ENCODE data around the gene CHAF1A.
A peak's percentile ranks its signal among the peaks of the same experiment; 100 is the strongest.

The CHAF1A gene

GRCh38 chr19:4379383-4380253 is 22.8 kb upstream of the CHAF1A start:
- no peak overlapping the region for H2AFZ ChIP-seq (ENCODE audit: low read depth, low read length, severe bottlenecking)
- H3K9ac ChIP-seq (ENCODE audit: low read length): 0 out of 2 replicates have a peak overlapping the region, but pooled peaks have one; percentile 13
- H3K4me3 ChIP-seq (ENCODE audit: insufficient read depth, low read length, poor library complexity, severe bottlenecking): no peak overlapping the region
- no peaks in the 10 kb centered on the region for H4K20me1 ChIP-seq (ENCODE audit: low read depth, low read length)
- no peaks in the 10 kb centered on the region for H3K9me2 ChIP-seq (replicated peaks; ENCODE audit: insufficient read depth, low read length)
- no peaks in the 10 kb centered on the region for H3F3A ChIP-seq (ENCODE audit: insufficient read depth)
- no peaks in the 10 kb centered on the region for H3K27me3 ChIP-seq (ENCODE audit: low read length)
- TF ChIP-seq EZH2phosphoT487 (conservative IDR thresholded peaks at IDR 0.05; ENCODE audit: low read length) (no peak), CTCF (IDR thresholded peaks at IDR 0.05; ENCODE audit: insufficient read depth, low read length, poor library complexity, severe bottlenecking) (no peak)
- peaks cover 65% of the 10 kb centered on the region for H3K79me2 ChIP-seq (ENCODE audit: insufficient read depth, low read length)
- H3K27ac ChIP-seq (ENCODE audit: low read depth, low read length): no peak overlapping the region
- no peaks in the 10 kb centered on the region for H3K9me3 ChIP-seq (ENCODE audit: insufficient read depth, low read length)
- H3K4me2 ChIP-seq (ENCODE audit: low read depth, low read length, poor library complexity, severe bottlenecking): peak overlapping the region; percentile 12
- no peaks in the 10 kb centered on the region for H3K36me3 ChIP-seq (ENCODE audit: low read length)

GRCh38 chr19:4380254-4380727 is 22.1 kb upstream of the CHAF1A start:
- H3K4me2 ChIP-seq (ENCODE audit: low read depth, low read length, poor library complexity, severe bottlenecking): peak overlapping the region; percentile 12
- 0 out of 2 replicates have a peak overlapping the region, but pooled peaks have one; percentile 13 for H3K9ac ChIP-seq (ENCODE audit: low read length)
- H2AFZ ChIP-seq (ENCODE audit: low read depth, low read length, severe bottlenecking): no peak overlapping the region
- H3K27me3 ChIP-seq (ENCODE audit: low read length): no peaks in the 10 kb centered on the region
- TF ChIP-seq CTCF (IDR thresholded peaks at IDR 0.05; ENCODE audit: insufficient read depth, low read length, poor library complexity, severe bottlenecking): no peak
- H3K9me3 ChIP-seq (ENCODE audit: insufficient read depth, low read length): no peaks in the 10 kb centered on the region
- H3K4me3 ChIP-seq (ENCODE audit: insufficient read depth, low read length, poor library complexity, severe bottlenecking): no peak overlapping the region
- no peaks in the 10 kb centered on the region for H3K36me3 ChIP-seq (ENCODE audit: low read length)
- H4K20me1 ChIP-seq (ENCODE audit: low read depth, low read length): no peaks in the 10 kb centered on the region
- H3K79me2 ChIP-seq (ENCODE audit: insufficient read depth, low read length): peaks cover 64% of the 10 kb centered on the region
- no peaks in the 10 kb centered on the region for H3K9me2 ChIP-seq (replicated peaks; ENCODE audit: insufficient read depth, low read length)
- no peak overlapping the region for H3K27ac ChIP-seq (ENCODE audit: low read depth, low read length)
- H3F3A ChIP-seq (ENCODE audit: insufficient read depth): no peaks in the 10 kb centered on the region

- H2AFZ ChIP-seq (ENCODE audit: low read depth, low read length, severe bottlenecking): no peak overlapping the region
- H3K9me2 ChIP-seq (replicated peaks; ENCODE audit: insufficient read depth, low read length): no peaks in the 10 kb centered on the region
- H3K4me3 ChIP-seq (ENCODE audit: insufficient read depth, low read length, poor library complexity, severe bottlenecking): no peak overlapping the region
- H4K20me1 ChIP-seq (ENCODE audit: low read depth, low read length): no peaks in the 10 kb centered on the region
- H3K9ac ChIP-seq (ENCODE audit: low read length): no peak overlapping the region
- no peaks in the 10 kb centered on the region for H3K9me3 ChIP-seq (ENCODE audit: insufficient read depth, low read length)
- no peaks in the 10 kb centered on the region for H3K27me3 ChIP-seq (ENCODE audit: low read length)
- no peaks in the 10 kb centered on the region for H3F3A ChIP-seq (ENCODE audit: insufficient read depth)
- H3K79me2 ChIP-seq (ENCODE audit: insufficient read depth, low read length): peaks cover 69% of the 10 kb centered on the region
- TF ChIP-seq EZH2phosphoT487 (conservative IDR thresholded peaks at IDR 0.05; ENCODE audit: low read length): no peak
- no peak for TF ChIP-seq CTCF (IDR thresholded peaks at IDR 0.05; ENCODE audit: insufficient read depth, low read length, poor library complexity, severe bottlenecking)
- H3K27ac ChIP-seq (ENCODE audit: low read depth, low read length): no peak overlapping the region
- H3K4me2 ChIP-seq (ENCODE audit: low read depth, low read length, poor library complexity, severe bottlenecking): no peak overlapping the region
- no peaks in the 10 kb centered on the region for H3K36me3 ChIP-seq (ENCODE audit: low read length)
These were observed 17.0 kb upstream of the CHAF1A start for GRCh38 chr19:4385291-4386040.
